Endometrial microvascular endothelial cells (primary cell): ENCODE data around the gene APLNR. TPM values are rescaled to one million over a fixed set of nuclear protein-coding genes. Genes with fewer than 3 reads are reported as not detected.

ENCODE experiments used
- in situ Hi-C: cut with HindIII; loops from 2 replicates; pipeline ENCODE4 v1.10.0; 2017; ENCODE audit warnings: low sequenced_read_pairs, low pct_unique_long_range_greater_than_20kb; ENCODE audit errors: inconsistent ontology term
- total RNA-seq: library from RNA; depleted of rRNA; stranded (reverse); fragments of >200 nt; gene quantifications from one replicate; pipeline ENCODE4 v1.2.3, GENCODE V29; 2015; ENCODE audit errors: inconsistent ontology term

APLNR gene
- total RNA-seq, 1 donor from 2014 or later, result not detected

DNA sequence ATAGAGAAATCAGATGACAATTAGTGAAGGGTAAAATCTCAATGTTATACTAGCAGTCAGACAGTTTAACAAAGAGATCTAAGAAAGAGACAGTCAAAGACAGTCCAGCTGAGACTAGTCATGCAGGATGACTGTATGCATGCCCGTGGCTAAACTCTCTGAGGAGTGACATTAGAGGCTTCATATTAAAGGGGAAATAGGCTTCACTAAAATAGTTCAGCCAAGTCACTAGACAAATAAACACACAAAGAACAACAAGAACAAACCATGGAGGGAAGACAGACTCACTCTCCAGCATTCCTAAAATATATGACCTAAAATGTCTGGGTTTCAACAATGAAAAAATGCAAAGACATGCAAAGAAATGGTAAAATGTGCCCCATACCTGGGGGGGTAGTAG is 18.6 kb upstream of the APLNR start:
- in situ Hi-C loops, result no loop called here

DNA sequence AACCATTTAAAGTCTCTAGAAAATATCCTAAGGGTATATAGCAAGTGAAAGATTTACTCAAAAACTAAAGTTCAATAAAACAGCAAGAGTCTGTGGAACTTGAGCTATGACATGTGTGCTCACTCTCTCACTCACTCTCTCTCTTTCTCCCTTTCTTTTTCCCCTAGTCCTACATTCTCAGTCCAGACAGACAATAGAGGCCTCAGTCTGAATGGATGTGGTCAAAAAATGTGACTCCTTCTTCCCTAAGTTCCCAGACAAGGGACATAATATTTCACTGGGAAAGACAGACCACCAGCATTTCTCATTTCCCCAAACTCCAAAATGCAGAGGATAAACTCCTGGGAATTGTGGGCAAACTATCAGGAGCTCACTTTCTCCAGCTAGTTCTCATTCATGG is 17.6 kb upstream of the APLNR start:
- in situ Hi-C loops, result no loop called here

GRCh38 chr11:57251491-57252104 is 14.5 kb upstream of the APLNR start:
- in situ Hi-C loops, result no loop called here

- in situ Hi-C loops, result no loop called here
Observed at GRCh38 chr11:57251037-57251436, 14.0 kb upstream of the APLNR start.

DNA sequence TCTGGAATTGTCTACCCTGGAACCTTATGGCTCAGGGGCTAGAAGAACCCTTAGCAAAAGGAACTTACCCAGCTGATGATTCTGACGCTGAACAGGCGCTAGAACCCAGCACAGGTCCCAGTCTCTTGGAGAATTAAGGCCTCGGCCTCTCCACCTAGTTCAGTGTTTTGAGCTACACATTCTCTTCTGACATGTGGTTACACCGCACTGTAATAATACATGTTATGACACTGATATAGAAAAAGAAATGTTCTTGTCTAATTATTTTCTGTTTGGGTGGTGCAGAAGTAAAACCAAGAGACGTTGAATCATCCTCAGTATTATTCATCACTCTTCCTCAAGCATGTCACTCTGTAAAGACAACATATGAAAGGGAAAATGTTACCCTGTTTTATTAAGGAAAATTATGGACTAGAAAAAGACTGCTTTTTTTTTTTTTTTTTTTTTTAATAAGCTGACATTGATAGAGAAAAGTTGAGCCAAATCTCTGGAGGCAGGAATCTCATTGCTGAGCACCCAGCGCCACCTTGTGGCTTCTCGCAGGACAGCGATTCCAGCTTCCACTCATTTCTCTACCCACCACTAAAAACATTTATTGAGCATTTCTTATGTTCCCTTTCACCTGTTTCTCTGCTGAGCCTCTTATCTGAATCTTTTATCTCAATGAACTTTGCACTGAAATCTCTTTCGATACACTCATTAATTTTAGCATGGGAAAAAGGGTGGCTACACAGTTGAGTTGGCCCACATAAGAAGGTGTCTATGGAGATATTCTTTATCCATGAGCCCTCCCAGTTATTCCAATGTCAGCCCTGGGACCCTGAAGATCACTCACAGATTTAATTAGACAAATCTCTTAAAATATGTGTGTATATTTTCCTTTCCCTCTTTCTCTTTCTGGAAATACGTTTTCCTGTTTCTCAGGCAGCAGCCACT is 12.6 kb upstream of the APLNR start:
- in situ Hi-C loops, result no loop called here

DNA sequence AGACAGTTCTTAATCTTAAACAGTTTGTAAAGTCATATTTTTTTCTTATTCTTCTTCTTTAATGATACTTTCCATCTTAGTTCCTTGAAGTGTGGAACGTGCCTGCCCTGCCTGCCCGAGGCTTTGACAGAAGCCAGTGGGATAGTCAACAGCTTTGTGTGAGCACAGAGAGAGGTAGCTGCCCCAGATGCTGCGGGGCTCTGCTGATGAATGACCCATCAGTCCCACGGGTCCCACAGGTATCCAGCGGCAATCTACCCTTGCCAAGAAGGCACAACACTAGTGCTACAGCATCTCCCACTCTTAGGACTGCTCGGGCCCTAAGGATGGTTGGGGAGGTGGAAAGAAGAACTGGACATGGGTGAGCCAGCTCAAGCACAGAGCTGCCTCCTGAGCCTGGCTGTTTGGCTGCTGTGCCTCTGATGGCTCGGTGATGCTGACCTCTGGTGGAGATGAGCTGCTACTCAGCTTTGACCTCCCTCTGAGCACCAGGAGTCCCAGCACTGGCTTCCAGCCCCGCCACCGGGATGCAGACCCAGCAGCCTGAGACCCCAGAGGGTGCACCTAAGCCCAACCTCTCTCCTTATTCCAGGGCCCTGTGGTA is 11.8 kb upstream of the APLNR start:
- in situ Hi-C loops, result no loop called here

GRCh38 chr11:57244911-57245310 is 7.9 kb upstream of the APLNR start:
- in situ Hi-C loops, result no loop called here

- in situ Hi-C loops, result no loop called here
Observed at GRCh38 chr11:57241353-57241972, 4.4 kb upstream of the APLNR start.

DNA sequence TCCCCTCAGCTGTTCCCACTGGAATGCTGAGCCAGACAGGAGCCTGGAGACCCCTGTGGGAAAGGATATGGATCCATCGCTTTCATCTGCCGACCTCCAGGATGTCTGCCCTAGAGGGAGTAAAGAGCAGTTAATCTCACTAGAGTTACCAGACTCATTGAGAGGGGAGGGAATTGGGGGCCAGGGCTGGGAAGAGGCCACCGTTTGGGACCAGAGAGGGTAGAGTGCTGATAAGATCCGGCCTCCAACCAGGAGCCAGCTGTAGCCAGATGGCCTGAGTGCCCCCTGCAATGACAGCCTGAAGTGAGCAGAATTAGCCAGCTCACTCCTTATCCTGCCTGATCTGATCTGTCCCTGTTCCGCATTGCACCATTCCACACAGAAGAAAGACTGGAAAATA is 3.7 kb upstream of the APLNR start:
- in situ Hi-C loops, result no loop called here

DNA sequence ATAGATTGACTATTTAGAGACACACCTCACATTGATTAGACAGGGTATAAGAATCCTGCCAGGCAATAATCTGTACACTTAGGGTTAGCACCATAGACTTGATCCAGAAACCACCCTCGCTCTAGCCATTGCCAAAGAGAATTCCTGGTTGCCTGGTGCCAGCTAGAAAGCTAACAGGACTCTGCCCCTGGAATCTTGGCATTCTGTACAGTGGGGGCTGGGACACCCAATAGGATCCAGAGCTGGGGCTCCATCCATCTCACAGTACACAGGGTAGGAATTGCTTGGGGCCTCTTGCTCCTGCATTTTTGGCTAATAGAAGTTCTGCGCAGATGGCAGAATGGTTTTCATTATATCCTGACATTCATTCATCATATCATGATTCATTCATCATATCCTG is 3.0 kb upstream of the APLNR start:
- in situ Hi-C loops, result no loop called here

DNA sequence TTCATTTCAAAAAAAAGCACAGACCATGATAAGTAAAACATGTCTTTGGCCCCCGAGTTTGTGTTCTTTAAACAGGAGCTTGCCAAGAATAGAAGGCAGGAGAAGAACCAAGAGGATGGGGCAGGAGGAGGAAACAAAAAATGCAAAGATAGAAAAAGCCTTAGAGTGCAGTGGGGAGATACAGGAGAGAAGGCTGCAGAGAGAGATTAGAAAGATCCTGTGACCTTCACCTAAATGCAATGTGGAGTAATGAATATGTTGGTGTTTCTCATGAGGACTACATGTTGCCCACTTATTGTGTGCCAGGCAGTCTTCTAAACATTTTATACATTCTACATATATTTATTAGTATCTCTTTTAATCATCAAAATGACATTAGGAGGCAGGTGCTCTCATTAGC is 2.3 kb upstream of the APLNR start:
- in situ Hi-C loops, result no loop called here

DNA sequence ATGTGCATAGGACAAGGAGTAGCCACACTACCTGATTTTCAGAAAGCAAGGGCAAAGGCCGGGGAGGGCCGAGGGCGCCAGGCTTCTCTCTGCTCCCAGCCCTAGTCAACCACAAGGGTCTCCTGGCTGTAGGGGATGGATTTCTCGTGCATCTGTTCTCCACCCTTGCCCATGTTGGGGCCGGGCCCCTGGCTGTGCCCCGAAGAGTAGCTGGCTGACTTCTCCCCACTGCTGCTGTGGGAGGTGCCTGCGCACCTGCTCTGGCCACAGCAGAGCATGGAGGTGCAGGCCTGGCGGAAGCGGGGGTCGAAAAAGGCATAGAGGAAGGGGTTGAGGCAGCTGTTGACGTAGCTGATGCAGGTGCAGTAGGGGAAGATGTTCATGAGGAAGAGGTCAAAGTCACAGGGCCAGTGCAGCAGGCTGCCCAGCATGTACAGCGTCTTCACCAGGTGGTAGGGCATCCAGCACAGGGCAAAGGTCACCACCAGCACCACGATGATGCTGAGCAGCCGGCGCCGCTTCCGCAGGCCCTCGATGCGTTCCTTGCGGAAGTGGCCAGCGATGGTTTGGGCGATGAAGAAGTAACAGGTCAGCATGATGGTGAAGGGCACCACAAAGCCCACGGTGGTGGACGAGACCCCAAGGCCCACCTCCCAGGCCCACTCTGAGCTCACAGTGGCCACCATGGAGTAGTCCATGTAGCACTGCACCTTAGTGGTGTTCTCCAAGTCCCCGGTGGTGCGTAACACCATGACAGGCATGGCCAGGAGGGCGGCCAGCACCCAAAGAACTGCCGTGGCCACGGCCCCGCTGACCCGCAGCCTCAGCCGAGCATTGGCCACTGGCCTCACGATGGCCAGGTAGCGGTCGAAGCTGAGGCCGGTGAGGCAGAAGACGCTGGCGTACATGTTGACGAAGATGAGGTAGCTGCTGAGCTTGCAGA is 1.0 kb downstream of the APLNR start:
- in situ Hi-C loops, result no loop called here

- in situ Hi-C loops, result no loop called here
Observed at GRCh38 chr11:57233702-57234101, 3.3 kb downstream of the APLNR start.

GRCh38 chr11:57231539-57232253 is 5.4 kb downstream of the APLNR start:
- in situ Hi-C loops, result no loop called here

GRCh38 chr11:57230791-57231538 is 6.1 kb downstream of the APLNR start:
- in situ Hi-C loops, result no loop called here

DNA sequence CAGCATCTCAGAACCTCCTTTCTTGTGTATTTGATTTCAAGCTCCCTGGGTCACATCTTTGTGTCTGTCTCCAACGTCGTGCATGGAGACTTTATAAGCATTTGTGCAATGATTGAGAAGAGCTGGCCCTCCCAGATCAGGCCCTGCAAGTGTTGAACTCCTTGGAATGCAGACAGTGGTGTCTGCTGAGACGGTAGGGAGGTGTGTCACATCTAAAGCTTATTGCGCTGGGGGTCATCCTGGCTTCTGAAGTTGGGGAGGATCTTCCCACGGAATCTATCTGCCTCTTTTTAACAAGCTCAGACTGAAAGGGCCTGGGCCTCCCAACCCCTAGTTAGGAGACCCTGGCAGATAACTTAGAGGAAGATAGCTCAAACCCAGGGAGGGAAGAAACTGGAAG is 6.7 kb downstream of the APLNR start:
- in situ Hi-C loops, result no loop called here

- in situ Hi-C loops, result no loop called here
Observed at GRCh38 chr11:57228600-57228999, 8.4 kb downstream of the APLNR start.
